Skeletal muscle cell (primary cell): ENCODE measurements around the gene FOXP1.

ENCODE experiments used
- DNase-seq: peaks from one replicate; pipeline ENCODE4 v3.0.0-alpha.2; 2010; ENCODE audit warnings: low read depth
- H3K4me3 ChIP-seq: 2 replicates; pipeline ENCODE4 v1.5.1; 2011; ENCODE audit warnings: low read depth, mild to moderate bottlenecking, control low read depth, low read length, moderate library complexity

FOXP1 gene

DNA sequence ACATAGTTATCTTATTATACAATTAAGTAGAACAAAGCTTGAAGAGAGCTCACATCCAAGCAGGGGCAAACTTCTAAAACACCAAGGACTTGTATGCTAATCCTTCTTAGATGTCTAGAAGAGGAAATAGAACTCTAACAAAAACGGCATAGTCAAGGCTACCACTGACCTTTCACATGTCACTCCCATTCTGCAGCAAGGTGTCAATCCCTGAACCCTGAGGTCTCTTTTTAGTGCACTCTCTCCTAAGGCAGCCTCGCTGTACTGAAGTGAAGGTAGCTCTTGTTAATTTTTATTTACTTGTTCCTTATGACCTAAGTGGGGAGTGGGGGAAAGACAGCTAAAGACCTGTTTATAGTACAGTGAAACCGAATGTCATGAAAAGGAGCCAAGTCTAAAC, 506.5 kb downstream of the FOXP1 start:
- DNase-seq: no peak
- no peak overlapping the region for H3K4me3 ChIP-seq

DNA sequence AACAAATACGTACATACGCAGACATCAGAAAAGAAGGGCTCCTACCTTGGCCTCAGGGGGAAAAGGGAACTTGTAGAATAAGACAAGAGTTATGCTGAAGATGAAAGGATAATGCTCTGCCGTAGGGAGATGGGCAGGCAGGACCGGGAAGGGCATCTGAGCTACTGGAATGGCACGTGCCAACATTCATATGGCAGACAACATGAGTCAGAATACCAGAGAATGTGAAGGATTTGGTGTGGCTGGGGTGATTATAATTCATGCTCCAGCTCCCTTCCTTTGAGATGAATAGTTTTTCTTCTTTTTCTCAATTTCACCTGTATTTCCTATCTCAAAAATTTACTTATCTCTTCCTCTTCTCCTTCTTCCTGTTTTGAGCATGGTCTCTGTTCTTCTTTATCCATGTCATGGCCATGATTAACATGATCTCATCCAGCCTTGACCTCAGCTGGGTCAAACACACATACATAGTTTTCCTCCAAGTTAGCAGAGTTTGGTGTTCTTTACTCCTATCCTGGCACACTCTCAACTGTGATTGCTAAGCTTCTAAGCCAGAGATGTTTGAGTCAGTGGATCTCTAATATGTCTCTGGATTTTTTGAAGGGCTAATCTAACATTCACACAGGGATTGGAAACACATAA, 507.0 kb downstream of the FOXP1 start:
- peak; percentile 67 for DNase-seq
- no peak overlapping the region for H3K4me3 ChIP-seq

DNA sequence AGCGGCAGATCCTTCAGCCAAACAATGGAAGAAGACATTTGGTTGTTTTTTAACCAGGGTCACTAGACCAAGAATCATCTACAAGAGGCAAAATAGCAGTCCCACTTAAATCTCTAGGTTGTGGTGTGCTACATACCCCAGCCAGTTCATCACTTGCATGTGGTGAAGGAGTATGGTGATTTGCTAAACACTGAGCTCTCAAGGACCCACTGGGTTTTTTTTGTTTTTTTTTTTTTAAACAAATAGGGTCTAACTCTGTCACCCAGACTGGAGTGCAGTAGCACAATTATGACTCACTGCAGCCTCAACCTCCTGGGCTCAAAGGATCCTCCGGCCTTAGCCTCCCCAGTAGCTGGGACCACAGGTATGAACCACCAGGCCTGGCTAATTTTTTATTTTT, 508.0 kb downstream of the FOXP1 start:
- no peak overlapping the region for H3K4me3 ChIP-seq
- no peak for DNase-seq

DNA sequence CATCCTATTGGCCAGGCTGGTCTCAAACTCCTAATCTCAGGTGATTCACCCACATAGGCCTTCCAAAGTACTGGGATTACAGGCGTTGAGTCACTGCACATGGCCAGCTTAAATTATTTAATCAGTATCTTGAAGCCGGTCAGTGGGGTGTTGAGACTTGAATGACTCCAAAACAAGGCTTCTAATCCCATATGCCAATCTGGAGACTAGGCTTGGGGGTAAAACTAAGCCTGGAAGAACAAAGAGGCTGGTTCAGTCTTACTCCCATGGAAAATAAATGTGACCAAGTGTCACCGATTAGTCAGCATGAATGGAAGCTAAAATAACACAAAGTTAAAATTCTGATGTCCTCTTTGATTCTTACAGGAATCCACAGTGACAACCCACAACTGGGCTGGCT, 509.1 kb downstream of the FOXP1 start:
- no peak for DNase-seq
- H3K4me3 ChIP-seq: no peak overlapping the region

DNA sequence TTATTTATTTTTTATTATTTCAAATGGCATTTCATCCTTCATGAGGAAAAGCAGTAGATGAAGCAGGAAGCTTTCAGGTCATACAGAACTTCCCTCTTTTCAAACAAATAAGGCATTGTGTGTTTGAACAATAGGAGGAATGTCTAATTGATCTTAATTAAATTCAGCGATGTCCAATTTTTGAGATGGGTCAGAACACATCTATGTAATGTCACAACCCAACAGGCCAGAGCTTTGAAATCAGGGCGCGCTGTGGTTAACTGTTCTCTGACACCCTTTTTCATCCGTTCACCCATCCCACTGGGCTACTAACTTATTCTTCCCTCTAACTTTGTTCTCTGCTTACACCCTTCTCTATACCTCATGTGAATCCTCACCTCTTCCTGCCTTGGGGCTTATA, 510.5 kb downstream of the FOXP1 start:
- DNase-seq: no peak
- no peak overlapping the region for H3K4me3 ChIP-seq

DNA sequence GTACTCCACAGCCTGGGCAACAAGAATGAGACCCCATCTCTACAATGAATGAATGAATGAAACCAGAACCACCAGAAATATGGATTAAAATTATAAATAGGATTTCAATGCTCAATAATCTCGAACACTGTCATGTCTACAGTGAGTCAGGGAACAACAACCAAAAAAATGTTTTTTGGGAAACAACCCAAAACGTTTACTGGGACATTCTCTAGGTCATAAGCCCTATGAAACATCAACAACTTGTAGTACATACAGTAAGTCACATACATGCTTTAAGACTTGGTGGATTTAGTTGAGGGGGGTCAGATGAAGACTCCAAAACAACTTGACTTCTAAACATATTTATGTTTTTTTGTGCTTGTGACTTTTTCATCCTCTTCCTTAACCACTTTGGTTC, 511.2 kb downstream of the FOXP1 start:
- no peak for DNase-seq
- H3K4me3 ChIP-seq: no peak overlapping the region

DNA sequence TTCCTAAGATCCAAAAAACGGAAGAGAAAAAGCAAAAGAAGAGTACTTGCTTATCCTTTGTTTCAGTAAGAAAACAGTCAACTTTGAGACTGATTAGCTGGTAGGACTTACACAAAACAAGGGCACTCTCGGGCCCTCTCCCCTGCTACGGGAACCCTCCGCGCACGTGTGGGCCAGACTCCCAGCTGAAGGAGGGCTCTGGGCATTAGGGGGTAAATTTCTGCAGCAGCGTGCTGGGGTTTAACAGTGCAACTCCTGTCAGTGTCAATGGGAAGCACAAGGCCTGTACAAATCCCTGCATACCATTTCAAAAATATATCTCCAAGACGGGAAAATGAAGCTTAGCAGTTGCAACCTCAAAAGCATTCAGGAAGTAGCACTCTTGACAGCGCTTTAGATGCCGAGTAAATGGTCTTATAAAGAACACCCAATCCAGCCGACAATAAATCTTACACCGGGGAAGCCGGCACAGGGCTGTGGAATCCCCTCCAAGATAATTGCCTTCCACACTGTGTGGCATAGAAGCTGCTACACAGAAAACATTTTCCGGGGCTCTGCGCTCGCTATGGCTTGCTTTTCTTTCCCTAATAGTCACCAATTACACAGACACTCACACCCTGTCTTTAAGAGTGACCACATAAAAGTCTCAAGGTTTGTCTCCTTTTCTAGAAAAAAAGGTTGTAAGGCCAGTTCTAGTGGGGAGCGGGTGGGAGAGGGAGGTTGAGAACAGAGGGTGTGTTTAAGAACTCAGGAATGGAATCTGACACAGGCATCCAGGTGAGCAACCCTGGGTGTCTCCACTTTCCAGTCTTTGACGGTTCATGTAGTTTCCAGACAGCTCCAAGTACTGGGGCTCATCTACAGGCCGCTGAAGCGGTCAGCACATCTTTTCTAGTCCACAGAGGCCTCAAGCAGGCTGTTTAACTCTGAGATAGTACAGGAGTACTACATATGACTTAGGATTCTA, 512.7 kb downstream of the FOXP1 start:
- no peak for DNase-seq
- H3K4me3 ChIP-seq: no peak overlapping the region

DNA sequence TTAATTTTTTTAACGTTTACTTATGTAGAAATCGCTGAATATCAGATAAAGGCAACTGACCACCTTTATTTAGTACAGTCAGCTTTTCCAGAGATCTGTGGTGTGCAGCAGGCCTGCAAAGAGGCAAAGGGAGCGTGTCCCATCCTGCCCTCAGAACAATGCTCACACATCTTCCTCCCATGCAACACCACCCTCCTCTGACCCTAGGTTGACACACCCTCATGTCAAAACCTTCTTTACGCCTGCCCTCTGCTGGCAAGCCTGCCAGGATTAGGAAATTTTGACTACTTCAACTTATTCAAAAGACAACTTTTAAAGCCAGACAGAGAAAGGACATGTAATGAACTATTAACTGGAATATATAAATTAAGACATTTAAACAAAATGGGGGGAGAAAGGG, 513.7 kb downstream of the FOXP1 start:
- no peak for DNase-seq
- H3K4me3 ChIP-seq: no peak overlapping the region

DNA sequence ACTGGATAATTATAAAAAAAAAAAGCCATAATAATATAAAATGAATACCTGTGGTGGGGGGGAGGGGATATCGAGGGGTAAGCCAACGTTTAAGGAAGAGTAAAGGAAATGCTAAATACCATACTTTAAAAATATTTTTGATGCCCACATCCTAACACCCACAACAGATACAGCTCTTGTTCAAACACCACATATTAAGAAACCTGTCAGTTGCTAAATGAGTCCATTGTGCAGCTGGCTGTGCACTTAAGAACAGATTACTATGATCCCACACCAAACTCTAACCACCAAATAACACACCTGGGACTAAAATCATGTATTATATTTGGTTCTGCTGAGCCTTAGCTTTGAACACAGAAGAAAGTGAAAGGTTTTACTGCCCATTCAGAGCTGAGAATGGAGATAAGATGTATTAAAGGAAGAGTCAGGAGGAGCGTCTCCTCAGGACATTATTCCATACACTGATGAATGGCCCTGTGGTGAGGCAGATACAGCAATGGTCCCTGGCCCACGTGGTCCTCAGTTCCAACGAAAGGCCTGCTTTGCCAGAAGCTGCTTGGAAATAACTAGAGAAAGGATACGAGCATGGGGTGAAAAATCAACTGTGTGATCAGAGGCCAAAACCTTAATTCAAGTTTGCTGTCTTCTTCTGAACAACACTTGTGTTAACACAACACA, 515.4 kb downstream of the FOXP1 start:
- no peak for DNase-seq
- no peak overlapping the region for H3K4me3 ChIP-seq

DNA sequence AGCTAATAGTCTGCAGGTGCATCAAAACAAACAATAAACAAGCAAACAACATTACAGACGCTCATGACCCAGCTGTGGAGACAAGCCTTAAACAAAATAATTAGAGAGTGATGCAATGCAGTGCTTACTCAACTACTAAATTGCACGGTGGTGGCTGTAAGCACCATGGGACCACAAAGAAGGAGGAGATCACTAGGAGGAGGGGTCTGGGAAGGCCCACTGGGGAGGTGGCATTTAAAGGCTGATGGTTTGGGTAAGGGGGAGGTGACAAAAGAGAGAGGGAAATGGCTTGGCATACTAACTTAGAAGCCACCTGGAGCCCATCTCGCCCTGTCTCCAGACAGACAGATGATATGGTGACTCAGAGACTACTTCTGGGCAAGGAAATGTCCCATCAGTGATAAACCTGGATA, 516.7 kb downstream of the FOXP1 start:
- H3K4me3 ChIP-seq: no peak overlapping the region
- DNase-seq: no peak

DNA sequence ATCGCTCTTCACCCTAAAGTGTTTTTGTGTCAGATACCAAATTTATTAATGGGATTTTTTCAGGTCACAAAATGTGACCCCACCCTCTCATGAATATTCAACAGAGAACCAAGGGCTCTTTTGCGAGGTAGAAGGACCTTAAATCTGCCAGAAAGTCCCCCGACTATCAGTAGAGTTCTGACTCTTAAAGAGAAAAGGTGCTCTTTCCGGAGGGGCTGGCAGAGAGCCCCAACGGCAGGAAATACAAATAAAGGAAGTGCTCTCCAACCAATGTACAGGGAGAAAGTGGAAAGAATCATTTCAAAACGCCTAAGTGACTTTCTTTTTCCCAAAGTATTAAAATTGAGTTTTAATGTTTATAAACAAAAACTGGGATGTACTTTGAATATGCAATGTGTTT, 517.2 kb downstream of the FOXP1 start:
- DNase-seq: no peak
- H3K4me3 ChIP-seq: no peak overlapping the region

DNA sequence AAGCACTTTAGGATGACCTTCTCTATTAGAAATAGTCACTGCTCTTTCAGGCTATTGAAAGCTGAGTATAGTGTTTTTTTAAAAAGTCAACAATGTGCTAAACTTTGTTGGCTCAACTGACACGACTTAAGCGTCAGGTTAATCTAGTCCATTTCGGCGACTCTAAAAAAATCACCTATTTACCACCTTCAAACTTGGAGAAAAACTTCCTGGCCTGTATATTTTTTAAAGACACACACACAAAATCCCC, 517.8 kb downstream of the FOXP1 start:
- peak overlapping the region; percentile 56 for H3K4me3 ChIP-seq
- no peak for DNase-seq

DNA sequence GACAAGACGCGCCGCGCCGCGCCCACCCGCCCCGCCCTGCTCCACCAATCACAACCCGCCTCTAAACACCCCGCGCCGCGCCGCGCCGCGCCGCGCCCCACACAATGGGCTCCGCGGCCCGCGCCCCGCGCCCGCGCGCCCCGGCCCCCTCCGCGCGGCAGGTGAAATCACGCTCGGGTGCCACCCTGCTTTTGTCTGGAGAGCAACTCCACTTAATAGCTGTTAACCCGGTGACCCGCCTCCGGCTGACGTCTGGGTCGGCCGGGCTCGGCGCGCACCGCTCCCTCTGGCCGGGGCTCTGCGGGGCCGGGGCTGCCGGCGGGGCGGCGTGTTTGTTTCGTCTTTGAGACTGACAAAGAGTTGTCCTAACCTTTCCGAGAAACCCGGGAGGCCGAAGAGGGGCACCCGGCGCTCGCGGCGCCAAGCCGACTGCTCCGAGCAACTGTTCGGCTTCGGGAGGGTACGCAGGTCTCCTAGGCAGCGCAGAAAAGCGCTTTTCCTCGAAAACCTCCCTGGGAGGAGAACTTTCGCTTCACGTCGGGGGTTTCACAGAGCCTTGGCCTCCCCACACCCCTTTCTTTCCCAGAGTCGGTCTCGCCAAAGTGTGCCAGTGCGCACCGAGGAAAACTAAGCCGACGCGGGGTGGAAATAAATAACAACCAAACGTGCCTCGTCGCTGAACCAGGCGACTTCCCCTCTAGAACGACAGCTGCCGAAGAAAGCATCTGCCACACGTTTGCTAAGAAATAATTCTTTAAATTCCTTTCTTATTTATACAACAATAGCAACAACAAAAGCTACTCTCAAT, 518.4 kb downstream of the FOXP1 start:
- H3K4me3 ChIP-seq: peak overlapping the region; percentile 78
- DNase-seq: no peak

DNA sequence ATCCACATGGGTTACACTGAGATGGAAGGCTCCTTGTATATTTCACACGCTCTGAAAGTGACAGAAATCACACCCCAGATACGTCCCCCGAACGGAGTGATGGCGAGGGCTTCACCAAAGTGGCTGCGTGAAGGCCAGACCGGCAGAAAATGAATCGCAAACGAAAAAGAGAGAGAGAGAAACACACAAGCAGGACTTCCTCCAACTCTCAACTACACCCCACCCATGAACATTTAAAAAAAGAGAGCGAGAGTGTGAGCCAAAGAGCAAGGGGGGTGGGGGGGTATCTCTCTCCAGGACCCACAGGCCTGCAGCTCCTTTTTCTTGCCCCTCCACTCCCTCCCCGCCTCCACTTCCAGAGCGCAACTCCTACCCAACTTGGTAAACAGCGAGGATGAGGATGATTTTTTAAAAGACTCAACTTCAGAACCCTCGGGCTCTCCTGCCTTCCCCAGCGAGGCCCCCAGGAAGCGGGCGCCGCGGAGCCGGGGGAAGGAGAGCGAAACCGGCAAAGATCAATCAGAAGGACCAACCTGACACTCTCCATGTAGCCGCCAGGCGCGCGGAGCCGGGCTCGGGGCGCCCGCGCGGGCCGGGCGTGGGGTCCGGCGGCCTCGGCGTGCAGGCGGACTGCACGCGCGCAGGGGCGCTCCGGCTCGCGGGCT, 519.1 kb downstream of the FOXP1 start:
- no peak for DNase-seq
- peak overlapping the region; percentile 78 for H3K4me3 ChIP-seq

DNA sequence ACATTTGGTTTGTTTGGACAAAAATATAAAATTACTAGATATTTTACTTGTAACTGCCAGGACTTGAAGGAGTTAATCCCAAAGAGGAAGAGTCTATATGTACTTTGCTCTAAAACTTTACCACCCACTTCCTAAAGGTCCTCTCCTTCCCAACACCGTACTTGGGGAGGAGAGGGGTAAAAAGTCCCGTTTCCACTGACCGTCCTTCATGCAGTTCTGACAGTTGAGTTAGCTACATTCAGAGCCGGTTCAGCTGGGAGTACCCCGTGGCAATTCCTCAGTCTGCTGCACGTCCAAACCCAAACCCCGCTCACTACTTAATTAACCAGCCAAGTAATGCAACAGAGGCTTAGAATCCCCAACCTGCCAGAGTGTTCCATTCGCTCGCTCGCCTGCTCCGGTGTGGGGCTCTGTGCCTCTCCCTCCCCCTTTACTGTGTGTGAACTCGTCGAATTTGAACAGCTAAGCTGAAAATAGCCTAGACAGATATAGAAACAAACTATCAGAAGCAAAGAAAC, 519.7 kb downstream of the FOXP1 start:
- no peak for DNase-seq
- H3K4me3 ChIP-seq: peak overlapping the region; percentile 78

DNA sequence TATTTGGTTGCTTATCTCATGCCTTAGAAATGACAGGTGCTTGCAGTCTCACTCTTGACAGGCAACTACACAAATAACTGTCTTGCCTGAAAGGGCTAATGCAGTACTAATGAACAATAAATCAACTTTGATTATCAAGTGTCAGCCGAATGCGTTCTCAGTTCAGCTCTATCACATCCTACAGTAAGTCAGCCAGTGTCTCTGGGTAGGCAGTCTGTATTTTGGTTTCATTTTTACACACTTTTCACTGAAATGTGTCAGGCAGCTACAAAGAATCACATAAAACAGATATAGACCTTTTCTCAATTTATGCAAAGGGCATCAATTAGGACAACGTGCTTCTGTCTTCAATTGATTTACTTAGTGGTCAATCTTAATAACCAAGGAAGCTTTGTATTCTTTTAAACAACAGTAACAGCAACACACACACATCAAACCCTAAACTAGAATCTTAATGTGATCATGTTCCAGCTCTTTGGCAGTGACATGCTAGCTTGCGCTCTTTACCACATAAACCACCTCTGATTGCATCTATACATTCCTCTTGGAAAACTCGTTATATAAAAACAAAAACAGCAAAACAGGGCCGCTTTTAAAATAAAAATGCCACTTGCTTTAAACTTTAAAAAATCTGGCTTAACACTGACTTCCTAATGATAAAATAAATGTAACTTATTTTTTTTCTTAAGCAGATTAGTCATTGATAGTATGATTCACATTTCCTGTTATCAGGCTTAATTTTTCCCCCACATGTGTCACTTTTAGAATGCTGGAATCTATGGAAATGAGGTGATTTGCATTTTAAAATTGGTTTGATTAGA, 520.4 kb downstream of the FOXP1 start:
- no peak for DNase-seq
- peak overlapping the region; percentile 78 for H3K4me3 ChIP-seq

DNA sequence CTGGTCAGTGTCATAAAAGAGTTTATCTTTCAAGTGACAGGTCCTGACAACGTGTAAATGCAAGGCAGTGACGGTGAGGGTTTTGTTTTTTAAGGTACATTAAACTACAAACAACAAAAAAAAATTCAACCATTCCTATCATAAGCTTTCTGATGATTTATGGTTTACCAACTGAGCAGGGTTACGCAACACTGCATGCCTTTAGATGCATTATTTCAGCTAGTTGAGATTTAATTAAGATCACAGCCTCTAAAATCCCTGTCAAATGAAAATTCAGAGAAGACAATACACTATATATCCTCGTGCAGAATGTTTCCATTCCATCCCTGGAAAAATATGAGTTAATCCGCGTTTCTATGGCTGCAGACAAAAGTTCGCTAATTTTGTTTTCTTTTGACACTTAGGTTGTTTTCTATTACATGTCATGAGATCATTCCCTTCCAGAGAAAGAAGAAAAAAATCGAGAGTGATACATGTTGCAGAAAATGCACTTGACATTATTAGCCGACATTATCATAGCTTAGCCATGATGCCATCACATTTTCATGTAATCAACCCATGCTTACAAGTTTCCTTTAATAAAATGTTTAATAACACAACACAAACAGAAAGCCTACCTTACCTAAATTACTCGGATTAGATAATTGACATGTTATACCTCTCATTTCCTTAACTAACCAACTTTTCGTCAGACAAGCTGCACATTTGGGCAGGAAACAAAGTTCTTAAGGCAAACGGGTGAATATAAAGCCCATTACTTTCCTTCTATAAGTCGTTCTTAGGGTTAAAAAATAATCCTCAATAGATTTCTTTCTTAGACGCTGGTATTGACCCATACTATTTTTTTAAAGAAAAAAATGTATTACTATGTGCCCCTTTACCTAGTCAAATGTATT, 521.2 kb downstream of the FOXP1 start:
- peak overlapping the region; percentile 78 for H3K4me3 ChIP-seq
- DNase-seq: no peak
